Fibroblast of lung (primary cell): ENCODE measurements around the gene ALPK3. TPM values are rescaled to one million over a fixed set of nuclear protein-coding genes. Genes with fewer than 3 reads are reported as not detected.

Experiments
- DNase-seq, 2 donors: peaks; one replicate each; pipeline versions ENCODE4 v3.0.0 to v3.0.0-alpha.2; 2010; ENCODE audit warnings: low read depth in 2 of 2
- H2AFZ ChIP-seq: 2 replicates; pipeline ENCODE4 v1.5.1; 2012; ENCODE audit warnings: low read length, control low read depth, inconsistent platforms
- H3K27ac ChIP-seq: 2 replicates; pipeline ENCODE4 v1.5.1; 2011; ENCODE audit warnings: low read length, control low read depth; ENCODE audit not compliant: insufficient read depth
- H3K27me3 ChIP-seq: 2 replicates; pipeline ENCODE4 v1.5.1; 2011; ENCODE audit warnings: mild to moderate bottlenecking, low read length; ENCODE audit not compliant: control insufficient read depth, insufficient read depth
- H3K36me3 ChIP-seq: 2 replicates; pipeline ENCODE4 v1.5.1; 2011; ENCODE audit warnings: low read length; ENCODE audit not compliant: control insufficient read depth, insufficient read depth
- H3K4me1 ChIP-seq: 2 replicates; pipeline ENCODE4 v1.5.1; 2011; ENCODE audit warnings: low read length; ENCODE audit not compliant: control insufficient read depth, insufficient read depth; ENCODE audit errors: extremely low read depth
- H3K4me2 ChIP-seq: 2 replicates; pipeline ENCODE4 v1.5.1; 2011; ENCODE audit warnings: low read length, control low read depth; ENCODE audit not compliant: insufficient read depth; ENCODE audit errors: extremely low read depth
- H3K4me3 ChIP-seq, 4 experiments: fragments of 200-600 bp in 1 of 4; sonication (generic) in 1 of 4; replicated peaks in 1 of 4; 2 replicates each; pipeline ENCODE4 v1.5.1; 2011 to 2016; ENCODE audit warnings: low read length in 4 of 4, low read depth in 3 of 4, mild to moderate bottlenecking in 3 of 4, control low read depth in 2 of 4, inconsistent platforms in 1 of 4, mixed read lengths in 1 of 4; ENCODE audit not compliant: insufficient read depth in 1 of 4; ENCODE audit errors: control extremely low read depth in 1 of 4
- H3K79me2 ChIP-seq: 2 replicates; pipeline ENCODE4 v1.5.1; 2012; ENCODE audit warnings: mild to moderate bottlenecking, low read length, inconsistent platforms; ENCODE audit not compliant: control insufficient read depth, insufficient read depth
- H3K9ac ChIP-seq: 2 replicates; pipeline ENCODE4 v1.5.1; 2011; ENCODE audit warnings: mild to moderate bottlenecking, low read length, control low read depth; ENCODE audit not compliant: insufficient read depth
- H3K9me3 ChIP-seq: 2 replicates; pipeline ENCODE4 v1.5.1; 2012; ENCODE audit warnings: low read depth, low read length; ENCODE audit not compliant: control insufficient read depth, insufficient read depth
- H4K20me1 ChIP-seq: 2 replicates; pipeline ENCODE4 v1.5.1; 2011; ENCODE audit warnings: low read length; ENCODE audit not compliant: control insufficient read depth, insufficient read depth; ENCODE audit errors: extremely low read depth
- EZH2 ChIP-seq: IDR thresholded peaks from 2 replicates; pipeline ENCODE4 v1.5.1; 2012; ENCODE audit warnings: low read length, control low read depth, mild to moderate bottlenecking; ENCODE audit errors: missing control alignments
- polyA plus RNA-seq, 2 donors: library from polyadenylated mRNA; depleted of rRNA in 1 of 2; stranded (reverse) in 1 of 2; unstranded in 1 of 2; fragments of >200 nt; gene quantifications; 2 replicates each; pipeline ENCODE4 v1.2.1, GENCODE V29; 2011 to 2012; ENCODE audit warnings: missing spikeins in 1 of 2
- total RNA-seq: library from RNA; depleted of rRNA; stranded (reverse); fragments of >200 nt; gene quantifications from 2 replicates; pipeline ENCODE4 v1.2.1, GENCODE V29; 2014
- TF ChIP-seq, protein P1 (sequence below), 2 donors: IDR thresholded peaks in 1 of 2; conservative IDR thresholded peaks in 1 of 2; 1 replicate in 1 of 2; 2 replicates in 1 of 2; pipeline ENCODE4 v1.5.1; 2011 to 2012; ENCODE audit warnings: low read length in 2 of 2, control low read depth in 1 of 2, inconsistent platforms in 1 of 2, low read depth in 1 of 2, mild to moderate bottlenecking in 1 of 2

The ALPK3 gene
- total and polyA plus RNA-seq, 2 donors (not counting 1 experiment from before 2014, with no cell fraction given) = 0.03 to 0.50 TPM

DNA sequence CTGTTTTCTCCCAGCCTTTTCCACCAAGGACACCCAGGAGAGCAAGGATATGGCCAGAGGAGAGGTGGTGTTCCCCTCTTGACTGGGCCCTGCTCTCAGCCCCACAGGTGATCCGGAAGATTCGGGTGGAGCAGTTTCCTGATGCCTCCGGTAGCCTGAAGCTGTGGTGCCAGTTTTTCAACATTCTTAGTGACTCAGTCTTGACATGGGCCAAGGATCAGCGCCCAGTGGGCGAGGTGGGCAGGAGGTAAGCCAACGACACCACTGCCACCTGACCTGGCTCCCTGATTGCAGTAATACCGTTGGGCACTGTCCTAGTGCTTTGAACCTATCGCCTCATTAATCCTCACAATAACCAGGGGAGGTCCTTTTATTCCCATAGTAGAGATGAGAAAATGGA is 42.0 kb downstream of the ALPK3 start:
- TF ChIP-seq, protein P1, sequence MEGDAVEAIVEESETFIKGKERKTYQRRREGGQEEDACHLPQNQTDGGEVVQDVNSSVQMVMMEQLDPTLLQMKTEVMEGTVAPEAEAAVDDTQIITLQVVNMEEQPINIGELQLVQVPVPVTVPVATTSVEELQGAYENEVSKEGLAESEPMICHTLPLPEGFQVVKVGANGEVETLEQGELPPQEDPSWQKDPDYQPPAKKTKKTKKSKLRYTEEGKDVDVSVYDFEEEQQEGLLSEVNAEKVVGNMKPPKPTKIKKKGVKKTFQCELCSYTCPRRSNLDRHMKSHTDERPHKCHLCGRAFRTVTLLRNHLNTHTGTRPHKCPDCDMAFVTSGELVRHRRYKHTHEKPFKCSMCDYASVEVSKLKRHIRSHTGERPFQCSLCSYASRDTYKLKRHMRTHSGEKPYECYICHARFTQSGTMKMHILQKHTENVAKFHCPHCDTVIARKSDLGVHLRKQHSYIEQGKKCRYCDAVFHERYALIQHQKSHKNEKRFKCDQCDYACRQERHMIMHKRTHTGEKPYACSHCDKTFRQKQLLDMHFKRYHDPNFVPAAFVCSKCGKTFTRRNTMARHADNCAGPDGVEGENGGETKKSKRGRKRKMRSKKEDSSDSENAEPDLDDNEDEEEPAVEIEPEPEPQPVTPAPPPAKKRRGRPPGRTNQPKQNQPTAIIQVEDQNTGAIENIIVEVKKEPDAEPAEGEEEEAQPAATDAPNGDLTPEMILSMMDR (conservative IDR thresholded peaks at IDR 0.05 in 1 of 2, IDR thresholded peaks at IDR 0.05 in 1 of 2; ENCODE audit: low read depth in 1 of 2, low read length in 2 of 2) = no peak
- TF ChIP-seq EZH2 = no peak
- Histone ChIP-seq H3K27me3 (no peaks in the 10 kb centered on the region), H3K4me2 (no peak overlapping the region), H3K79me2 (no peaks in the 10 kb centered on the region), H3K4me1 (no peaks in the 10 kb centered on the region), H2AFZ (no peak overlapping the region), H3K36me3 (no peaks in the 10 kb centered on the region), H3K27ac (no peak overlapping the region), H3K4me3 (no peak overlapping the region), H4K20me1 (no peaks in the 10 kb centered on the region), H3K9ac (no peak overlapping the region), H3K9me3 (no peaks in the 10 kb centered on the region)
- DNase-seq = no peak

DNA sequence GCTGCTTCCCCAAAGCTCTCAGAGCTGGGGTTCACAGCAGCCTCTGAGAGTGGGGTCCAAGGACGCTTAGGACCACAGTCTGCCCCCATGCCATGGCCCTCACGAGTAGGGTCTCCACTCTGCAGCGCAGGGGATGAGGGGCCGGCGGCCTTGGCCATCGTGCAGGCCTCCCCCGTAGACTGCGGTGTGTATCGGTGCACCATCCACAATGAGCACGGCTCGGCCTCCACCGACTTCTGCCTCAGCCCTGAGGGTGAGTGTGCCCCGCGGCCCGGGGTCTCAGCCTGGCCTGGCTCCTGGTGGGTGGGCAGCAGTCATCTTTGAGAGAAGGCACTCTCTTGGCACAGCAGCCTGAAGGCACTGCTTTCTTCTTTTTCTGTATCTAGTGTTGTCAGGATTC is 42.5 kb downstream of the ALPK3 start:
- TF ChIP-seq, protein P1 (conservative IDR thresholded peaks at IDR 0.05 in 1 of 2, IDR thresholded peaks at IDR 0.05 in 1 of 2; ENCODE audit: low read depth in 1 of 2, low read length in 2 of 2) = no peak
- TF ChIP-seq EZH2 = no peak
- no peak overlapping the region for H3K27ac ChIP-seq
- DNase-seq = no peak
- no peaks in the 10 kb centered on the region for H3K27me3 ChIP-seq
- no peaks in the 10 kb centered on the region for H4K20me1 ChIP-seq
- no peak overlapping the region for H3K9ac ChIP-seq
- H3K4me3 ChIP-seq = no peak overlapping the region
- no peaks in the 10 kb centered on the region for H3K9me3 ChIP-seq
- H3K4me2 ChIP-seq = no peak overlapping the region
- H3K36me3 ChIP-seq = no peaks in the 10 kb centered on the region
- H3K79me2 ChIP-seq = no peaks in the 10 kb centered on the region
- H3K4me1 ChIP-seq = no peaks in the 10 kb centered on the region
- H2AFZ ChIP-seq = no peak overlapping the region

DNA sequence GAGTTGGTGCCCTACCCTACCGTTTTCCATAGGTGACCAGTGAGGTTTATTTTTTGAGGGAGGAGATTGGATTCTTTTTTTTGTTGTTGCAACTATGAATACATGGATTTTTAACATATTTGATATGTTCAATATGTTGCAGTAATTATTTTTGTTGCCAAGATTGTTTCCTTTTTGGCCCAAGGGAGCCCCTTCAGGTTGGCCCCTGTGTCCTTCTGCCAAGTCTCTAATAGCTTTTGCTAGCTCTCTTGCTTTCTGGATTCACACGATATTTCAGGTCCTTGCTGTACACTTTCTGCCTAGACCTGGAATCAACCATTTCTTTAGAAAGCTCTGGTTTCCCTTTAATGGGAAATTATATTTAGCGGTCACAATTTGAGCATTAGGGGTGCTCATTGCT is 44.6 kb downstream of the ALPK3 start:
- H3K27ac ChIP-seq = no peak overlapping the region

More for the DNA sequence above, 44.6 kb downstream of the ALPK3 start:
- H3K9me3 ChIP-seq = no peaks in the 10 kb centered on the region
- H3K79me2 ChIP-seq = no peaks in the 10 kb centered on the region
- H2AFZ ChIP-seq = no peak overlapping the region
- H3K9ac ChIP-seq = no peak overlapping the region
- H3K36me3 ChIP-seq = no peaks in the 10 kb centered on the region
- H4K20me1 ChIP-seq = no peaks in the 10 kb centered on the region
- TF ChIP-seq, protein P1 (conservative IDR thresholded peaks at IDR 0.05 in 1 of 2, IDR thresholded peaks at IDR 0.05 in 1 of 2; ENCODE audit: low read depth in 1 of 2, low read length in 2 of 2) = no peak
- TF ChIP-seq EZH2 = no peak
- no peak overlapping the region for H3K4me2 ChIP-seq
- no peak for DNase-seq
- no peak overlapping the region for H3K4me3 ChIP-seq
- peaks cover 3% of the 10 kb centered on the region for H3K27me3 ChIP-seq
- H3K4me1 ChIP-seq = no peaks in the 10 kb centered on the region
